OCI-LY7 (cell line): ENCODE results near the gene CTDSPL2. TPM values are rescaled to one million over a fixed set of nuclear protein-coding genes. Genes with fewer than 3 reads are reported as not detected.

ENCODE experiments used
- BruUV-seq: library from RNA; stranded (reverse); fragments of 400-500 nt; replicated peaks from 2 replicates; lab custom pipeline; 2021; lab: Mats Ljungman, UMichigan
- CTCF ChIA-PET: fragments of 300-600 bp; sonication (Branson Sonifier 250); formaldehyde crosslinking; loops from one replicate; lab custom pipeline; 2022; ENCODE audit warnings: antibody characterized with exemption; ENCODE audit not compliant: unreplicated experiment; lab: Charles Lee
- POLR2A ChIA-PET: fragments of 300-600 bp; sonication (Branson Sonifier 250); formaldehyde crosslinking; loops from one replicate; lab custom pipeline; 2022; ENCODE audit warnings: antibody characterized with exemption; lab: Charles Lee
- DNase-seq: peaks from one replicate; pipeline ENCODE4 v3.0.0-alpha.2; 2015; ENCODE audit warnings: low spot score
- H2AFZ ChIP-seq: fragments of 200-600 bp; sonication (generic), shearing (Covaris generic); 2 replicates; pipeline ENCODE4 v1.6.1; 2014; ENCODE audit warnings: mild to moderate bottlenecking, antibody characterized with exemption, low read length, moderate library complexity
- H3K27ac ChIP-seq: fragments of 200-600 bp; sonication (generic); 2 replicates; pipeline ENCODE4 v1.5.1; 2014; ENCODE audit warnings: mixed run types, low read depth, mild to moderate bottlenecking, moderate library complexity, low read length, inconsistent platforms; ENCODE audit not compliant: poor library complexity, severe bottlenecking
- H3K36me3 ChIP-seq: fragments of 200-600 bp; sonication (generic); 2 replicates; pipeline ENCODE4 v1.6.1; 2014; ENCODE audit warnings: mild to moderate bottlenecking, antibody characterized with exemption, low read length, moderate library complexity, mixed read lengths; ENCODE audit not compliant: insufficient read depth
- H3K4me1 ChIP-seq: fragments of 200-600 bp; sonication (generic); 2 replicates; pipeline ENCODE4 v1.5.1; 2014; ENCODE audit warnings: mild to moderate bottlenecking, low read length; ENCODE audit not compliant: insufficient read depth, poor library complexity, severe bottlenecking
- H3K4me2 ChIP-seq: fragments of 200-600 bp; sonication (generic); 2 replicates; pipeline ENCODE4 v1.6.1; 2014; ENCODE audit warnings: mild to moderate bottlenecking, low read length
- H3K4me3 ChIP-seq: fragments of 200-600 bp; sonication (generic); 2 replicates; pipeline ENCODE4 v1.5.1; 2014; ENCODE audit warnings: mild to moderate bottlenecking, low read depth, low read length; ENCODE audit not compliant: poor library complexity, severe bottlenecking
- H3K79me2 ChIP-seq: fragments of 200-600 bp; sonication (generic); 2 replicates; pipeline ENCODE4 v1.6.1; 2016; ENCODE audit warnings: low read depth, mild to moderate bottlenecking, low read length, moderate library complexity, mixed read lengths; ENCODE audit not compliant: insufficient read depth
- H3K9me2 ChIP-seq: fragments of 200-600 bp; sonication (generic); 2 replicates; pipeline ENCODE4 v1.6.1; 2016; ENCODE audit warnings: mild to moderate bottlenecking, low read length, mixed read lengths; ENCODE audit not compliant: insufficient read depth
- H3K9me3 ChIP-seq: fragments of 200-600 bp; sonication (generic); 2 replicates; pipeline ENCODE4 v1.6.1; 2014; ENCODE audit warnings: mild to moderate bottlenecking, mixed run types, low read length, mixed read lengths
- H4K20me1 ChIP-seq: fragments of 200-600 bp; sonication (generic); 2 replicates; pipeline ENCODE4 v1.6.1; 2014; ENCODE audit warnings: mild to moderate bottlenecking, antibody characterized with exemption, low read length, moderate library complexity, mixed read lengths; ENCODE audit not compliant: insufficient read depth
- EZH2phosphoT487 ChIP-seq: fragments of 200-600 bp; sonication (generic); IDR thresholded peaks from 2 replicates; pipeline ENCODE4 v1.6.1; 2018; ENCODE audit warnings: low read depth, borderline replicate concordance, mild to moderate bottlenecking, mixed run types, antibody characterized with exemption, low read length, moderate library complexity, mixed read lengths
- intact Hi-C: fragments of 100-400 bp; cut with micrococcal nuclease; formaldehyde crosslinking; loops from one replicate; pipeline ENCODE4 v1.10.0; 2022; ENCODE audit not compliant: unreplicated experiment
- total RNA-seq, 2 experiments: library from RNA; depleted of rRNA in 1 of 2; stranded (reverse); fragments of >200 nt in 1 of 2; shearing (Covaris generic) in 1 of 2; gene quantifications; 2 replicates each; pipeline ENCODE4 v1.2.3, GENCODE V29; 2014 to 2022
- TF ChIP-seq, protein P1 (sequence below): fragments of 200-600 bp; sonication (generic); conservative IDR thresholded peaks from 2 replicates; pipeline ENCODE4 v1.5.1; 2014; ENCODE audit warnings: mild to moderate bottlenecking, antibody characterized with exemption, low read length, moderate library complexity, mixed read lengths

Gene CTDSPL2
- total RNA-seq, 2 experiments from 2014 or later, result 88.0 to 138 TPM

DNA sequence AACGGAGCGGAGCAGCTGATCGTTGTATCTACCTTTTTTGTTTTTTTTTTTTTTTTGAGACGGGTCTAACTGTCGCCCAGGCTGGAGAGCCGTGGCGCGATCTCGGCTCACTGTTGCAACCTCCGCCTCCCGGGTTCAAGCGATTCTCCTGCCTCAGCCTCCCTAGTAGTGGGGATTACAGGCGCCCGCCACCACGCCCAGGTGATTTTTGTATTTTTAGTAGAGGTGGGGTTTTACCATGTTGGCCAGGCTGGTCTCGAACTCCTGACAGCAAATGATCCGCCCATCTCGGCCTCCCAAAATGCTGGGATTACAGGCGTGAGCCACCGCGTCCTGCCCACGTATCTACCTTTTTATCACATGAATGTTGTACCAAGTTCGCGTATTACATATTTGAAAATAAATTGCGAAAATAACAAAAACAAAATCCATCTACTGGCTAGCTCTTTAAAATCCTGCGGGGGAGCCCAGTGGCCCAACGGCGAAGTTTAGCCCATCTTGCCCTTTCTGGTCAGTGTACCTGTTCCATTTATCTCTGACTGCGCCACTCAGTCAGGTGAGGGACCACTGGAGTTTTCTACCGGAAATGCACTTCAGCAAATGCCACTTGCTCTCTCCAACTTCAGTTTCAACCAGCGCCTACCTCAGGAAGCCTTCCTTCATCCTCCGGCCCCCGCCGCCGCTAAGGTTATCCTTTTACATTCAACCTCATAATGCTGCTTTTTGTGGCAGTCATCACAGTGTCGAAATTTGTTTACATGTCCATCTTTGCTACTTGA lies 108.3 kb downstream of the CTDSPL2 start:
- Histone ChIP-seq H2AFZ (peak overlapping the region; percentile 60; the same call in 1 of the 2 replicates), H3K9me3 (no peaks in the 10 kb centered on the region), H3K4me1 (peaks cover 14% of the 10 kb centered on the region), H4K20me1 (peaks cover 16% of the 10 kb centered on the region; the same call in 1 of the 2 replicates), H3K4me2 (peak overlapping the region; percentile 78), H3K79me2 (peaks cover 32% of the 10 kb centered on the region), H3K4me3 (peak overlapping the region; percentile 83), H3K36me3 (peaks cover 23% of the 10 kb centered on the region), H3K27ac (peak overlapping the region; percentile 56), H3K9me2 (no peaks in the 10 kb centered on the region)
- BruUV-seq, result TSS peak; percentile 81
- POLR2A ChIA-PET, result interaction anchor here (0.6 to 1.5 kb wide), 3 partner anchors 124 to 273 kb away, joined by 3 read pairs; partner anchors contain the start of gene TRIM69
- CTCF ChIA-PET, result no interaction called here
- intact Hi-C loops, result loop anchor here (2.0 kb wide), 2 partner anchors 175 to 247 kb away; partner anchors contain the start of genes B2M, GOLM2 and PATL2
- TF ChIP-seq, protein P1, sequence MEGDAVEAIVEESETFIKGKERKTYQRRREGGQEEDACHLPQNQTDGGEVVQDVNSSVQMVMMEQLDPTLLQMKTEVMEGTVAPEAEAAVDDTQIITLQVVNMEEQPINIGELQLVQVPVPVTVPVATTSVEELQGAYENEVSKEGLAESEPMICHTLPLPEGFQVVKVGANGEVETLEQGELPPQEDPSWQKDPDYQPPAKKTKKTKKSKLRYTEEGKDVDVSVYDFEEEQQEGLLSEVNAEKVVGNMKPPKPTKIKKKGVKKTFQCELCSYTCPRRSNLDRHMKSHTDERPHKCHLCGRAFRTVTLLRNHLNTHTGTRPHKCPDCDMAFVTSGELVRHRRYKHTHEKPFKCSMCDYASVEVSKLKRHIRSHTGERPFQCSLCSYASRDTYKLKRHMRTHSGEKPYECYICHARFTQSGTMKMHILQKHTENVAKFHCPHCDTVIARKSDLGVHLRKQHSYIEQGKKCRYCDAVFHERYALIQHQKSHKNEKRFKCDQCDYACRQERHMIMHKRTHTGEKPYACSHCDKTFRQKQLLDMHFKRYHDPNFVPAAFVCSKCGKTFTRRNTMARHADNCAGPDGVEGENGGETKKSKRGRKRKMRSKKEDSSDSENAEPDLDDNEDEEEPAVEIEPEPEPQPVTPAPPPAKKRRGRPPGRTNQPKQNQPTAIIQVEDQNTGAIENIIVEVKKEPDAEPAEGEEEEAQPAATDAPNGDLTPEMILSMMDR, result no peak
- no peak for TF ChIP-seq EZH2phosphoT487
- peak; percentile 42 for DNase-seq

GRCh38 chr15:44536302-44536961 lies 109.0 kb downstream of the CTDSPL2 start:
- DNase-seq, result no peak
- H3K4me3 ChIP-seq, result peak overlapping the region; percentile 83
- H3K9me3 ChIP-seq, result no peaks in the 10 kb centered on the region
- CTCF ChIA-PET, result no interaction called here
- POLR2A ChIA-PET, result interaction anchor here (0.7 to 1.4 kb wide), 4 partner anchors 9 to 141 kb away, joined by 3 to 4 read pairs (median 4); no protein-coding TSS in a partner anchor
- intact Hi-C loops, result loop anchor here (2.0 kb wide), 2 partner anchors 174 to 248 kb away; partner anchors contain the start of genes B2M, GOLM2 and PATL2
- no TSS peak for BruUV-seq
- H3K4me1 ChIP-seq, result peaks cover 14% of the 10 kb centered on the region
- peaks cover 40% of the 10 kb centered on the region for H3K79me2 ChIP-seq
- H4K20me1 ChIP-seq, result peaks cover 21% of the 10 kb centered on the region; the same call in 1 of the 2 replicates
- H3K4me2 ChIP-seq, result peak overlapping the region; percentile 78
- no peaks in the 10 kb centered on the region for H3K9me2 ChIP-seq
- no peak for TF ChIP-seq EZH2phosphoT487
- TF ChIP-seq, protein P1, result peak; percentile 35
- peak overlapping the region; percentile 56 for H3K27ac ChIP-seq
- peaks cover 31% of the 10 kb centered on the region for H3K36me3 ChIP-seq
- H2AFZ ChIP-seq, result peak overlapping the region; percentile 60; the same call in 1 of the 2 replicates
